HCT116 (cell line): ENCODE results near the gene SLC22A5. TPM values are rescaled to one million over a fixed set of nuclear protein-coding genes. Genes with fewer than 3 reads are reported as not detected.
A peak's percentile ranks its signal among the peaks of the same experiment; 100 is the strongest.

Source experiments
- ATAC-seq: fragments of 200-7000 bp; cut with Tn5 transposase; 2 replicates; pipeline ENCODE4 v1.9.1; 2020; ENCODE audit warnings: mild to moderate bottlenecking, moderate library complexity
- BruUV-seq: library from RNA; stranded (reverse); fragments of 400-500 nt; replicated peaks from 2 replicates; lab custom pipeline; 2021; lab: Mats Ljungman, UMichigan
- CTCF ChIA-PET: fragments of 300-600 bp; sonication (Branson Sonifier 250); formaldehyde crosslinking; loops from one replicate; lab custom pipeline; 2021; ENCODE audit warnings: antibody characterized with exemption; lab: Charles Lee
- POLR2A ChIA-PET: fragments of 300-600, 350-600 bp; sonication (Branson Sonifier 250); formaldehyde crosslinking; loops from one replicate; lab custom pipeline; 2021; ENCODE audit warnings: antibody characterized with exemption; lab: Charles Lee
- RAD21 ChIA-PET, 2 experiments: fragments of 300-600 bp; sonication (Branson Sonifier 250); formaldehyde crosslinking; loops; one replicate each; lab custom pipeline; 2023; ENCODE audit warnings: low total read pairs in 2 of 2; ENCODE audit not compliant: uncharacterized antibody in 2 of 2, unreplicated experiment in 2 of 2, low non-redundant PET in 1 of 2; lab: Charles Lee
- DNase-seq: peaks from one replicate; pipeline ENCODE4 v3.0.0-alpha.2; 2010; ENCODE audit warnings: low read depth, low spot score
- H2AFZ ChIP-seq: fragments of 200-600 bp; shearing (Covaris generic), sonication (generic); 2 replicates; pipeline ENCODE4 v1.6.1; 2017; ENCODE audit warnings: low read depth, mixed run types, mixed read lengths, antibody characterized with exemption, low read length; ENCODE audit not compliant: poor library complexity, severe bottlenecking
- H3K27ac ChIP-seq: 2 replicates; pipeline ENCODE4 v1.5.1; 2012; ENCODE audit warnings: low read depth, low read length
- H3K27me3 ChIP-seq: fragments of 200-600 bp; sonication (generic); 2 replicates; pipeline ENCODE4 v1.6.1; 2016; ENCODE audit warnings: mixed run types, low read length, mixed read lengths; ENCODE audit not compliant: insufficient read depth
- H3K36me3 ChIP-seq, 2 experiments: fragments of 200-500 bp in 1 of 2; fragments of 200-600 bp in 1 of 2; sonication (Bioruptor generic) in 1 of 2; sonication (generic) in 1 of 2; 2 replicates each; pipeline versions ENCODE4 v1.5.1 to v1.6.1; 2014 to 2016; ENCODE audit warnings: low read length in 2 of 2, inconsistent platforms in 1 of 2, mixed read lengths in 1 of 2, mixed run types in 1 of 2; ENCODE audit not compliant: insufficient read depth in 2 of 2, control insufficient read depth in 1 of 2
- H3K4me1 ChIP-seq, 2 experiments: fragments of 200-600 bp in 1 of 2; sonication (generic) in 1 of 2; 2 replicates each; pipeline versions ENCODE4 v1.5.1 to v1.6.1; 2012 to 2017; ENCODE audit warnings: low read length in 2 of 2, inconsistent platforms in 1 of 2, mild to moderate bottlenecking in 1 of 2, mixed read lengths in 1 of 2, mixed run types in 1 of 2, moderate library complexity in 1 of 2; ENCODE audit not compliant: insufficient read depth in 2 of 2, control insufficient read depth in 1 of 2
- H3K4me2 ChIP-seq: fragments of 200-600 bp; sonication (generic); 2 replicates; pipeline ENCODE4 v1.6.1; 2017; ENCODE audit warnings: mixed run types, low read length, mixed read lengths
- H3K4me3 ChIP-seq, 2 experiments: fragments of 200-600 bp in 1 of 2; sonication (generic) in 1 of 2; replicated peaks in 1 of 2; 2 replicates each; pipeline ENCODE4 v1.5.1; 2011 to 2016; ENCODE audit warnings: low read length in 2 of 2, control low read depth in 1 of 2, low read depth in 1 of 2, mild to moderate bottlenecking in 1 of 2, mixed read lengths in 1 of 2, mixed run types in 1 of 2
- H3K79me2 ChIP-seq: fragments of 200-600 bp; sonication (generic); 2 replicates; pipeline ENCODE4 v1.6.1; 2017; ENCODE audit warnings: mild to moderate bottlenecking, mixed run types, low read length, moderate library complexity, mixed read lengths; ENCODE audit not compliant: insufficient read depth
- H3K9ac ChIP-seq: fragments of 200-600 bp; sonication (generic); 2 replicates; pipeline ENCODE4 v1.6.1; 2016; ENCODE audit warnings: low read length, mixed read lengths
- H3K9me2 ChIP-seq: fragments of 200-600 bp; sonication (generic), shearing (Covaris generic); 2 replicates; pipeline ENCODE4 v1.6.1; 2017; ENCODE audit warnings: mixed run types, mild to moderate bottlenecking, moderate library complexity; ENCODE audit not compliant: insufficient read depth
- H3K9me3 ChIP-seq, 2 experiments: fragments of 200-500 bp in 1 of 2; fragments of 200-600 bp in 1 of 2; sonication (Bioruptor generic) in 1 of 2; sonication (generic) in 1 of 2; 2 replicates each; pipeline ENCODE4 v1.6.1; 2014 to 2017; ENCODE audit warnings: low read length in 2 of 2, mixed read lengths in 2 of 2, inconsistent platforms in 1 of 2, low read depth in 1 of 2, mild to moderate bottlenecking in 1 of 2, mixed run types in 1 of 2, moderate library complexity in 1 of 2; ENCODE audit not compliant: control insufficient read depth in 1 of 2, insufficient read depth in 1 of 2
- H4K20me1 ChIP-seq: fragments of 200-600 bp; sonication (generic), shearing (Covaris generic); 2 replicates; pipeline ENCODE4 v1.6.1; 2017; ENCODE audit warnings: mixed run types, mild to moderate bottlenecking, moderate library complexity; ENCODE audit not compliant: insufficient read depth
- CEBPB ChIP-seq: IDR thresholded peaks from 2 replicates; pipeline ENCODE4 v1.6.1; 2012; ENCODE audit warnings: low read depth
- EGR1 ChIP-seq: IDR thresholded peaks from 2 replicates; pipeline ENCODE4 v1.6.1; 2012; ENCODE audit warnings: low read depth
- EZH2 ChIP-seq: fragments of 200-600 bp; sonication (generic); IDR thresholded peaks from 2 replicates; pipeline ENCODE4 v1.6.1; 2017; ENCODE audit warnings: antibody characterized with exemption, mixed run types
- EZH2phosphoT487 ChIP-seq: fragments of 200-600 bp; IDR thresholded peaks from 2 replicates; pipeline ENCODE4 v1.6.1; 2018; ENCODE audit warnings: antibody characterized with exemption, borderline replicate concordance
- MAX ChIP-seq: IDR thresholded peaks from 2 replicates; pipeline ENCODE4 v1.6.1; 2012
- POLR2A ChIP-seq: IDR thresholded peaks from 2 replicates; pipeline ENCODE4 v1.7.0; 2011; ENCODE audit warnings: borderline replicate concordance; ENCODE audit not compliant: insufficient read depth, insufficient read length; ENCODE audit errors: extremely low read depth
- REST ChIP-seq: IDR thresholded peaks from 2 replicates; pipeline ENCODE4 v1.6.1; 2012; ENCODE audit warnings: low read depth
- ZFX ChIP-seq: fragments of 450-650 bp; IDR thresholded peaks from 2 replicates; pipeline ENCODE4 v1.6.1; 2017
- ZNF274 ChIP-seq: fragments of 200-500 bp; sonication (Bioruptor generic); IDR thresholded peaks from 2 replicates; pipeline ENCODE4 v1.6.1; 2014; ENCODE audit warnings: mild to moderate bottlenecking, low read depth, low read length, inconsistent platforms
- intact Hi-C: fragments of 100-400 bp; cut with micrococcal nuclease; formaldehyde crosslinking; loops from 2 replicates; pipeline ENCODE4 v1.10.0; 2022
- total RNA-seq: library from RNA; stranded (reverse); gene quantifications from one replicate; pipeline ENCODE4 v1.2.1, GENCODE V29; 2021; ENCODE audit not compliant: unreplicated experiment
- TF ChIP-seq, protein P1 (sequence below): IDR thresholded peaks from 2 replicates; pipeline ENCODE4 v1.6.1; 2011; ENCODE audit warnings: mild to moderate bottlenecking, low read length, moderate library complexity; ENCODE audit not compliant: insufficient replicate concordance; ENCODE audit errors: extremely low read depth

The SLC22A5 gene
- total RNA-seq, 1 experiment from 2014 or later = 9.9 TPM

- Histone ChIP-seq H3K27ac (no peak overlapping the region), H3K4me1 (peaks cover 50 to 55% of the 10 kb centered on the region in 2 experiments), H4K20me1 (no peaks in the 10 kb centered on the region), H3K4me3 (no peak overlapping the region), H3K36me3 (no peaks in the 10 kb centered on the region), H3K9me2 (no peaks in the 10 kb centered on the region), H3K4me2 (peak overlapping the region; percentile 46), H3K9ac (peak overlapping the region; percentile 48; the same call in 1 of the 2 replicates), H2AFZ (no peak overlapping the region), H3K79me2 (no peaks in the 10 kb centered on the region), H3K27me3 (no peaks in the 10 kb centered on the region), H3K9me3 (no peaks in the 10 kb centered on the region)
- no peak for ATAC-seq
- no TSS peak for BruUV-seq
- no peak for DNase-seq
- CTCF ChIA-PET = no interaction called here
- RAD21 ChIA-PET = no interaction called here
- POLR2A ChIA-PET = interaction anchor here (1.1 kb wide), 1 partner anchor 61 kb away, joined by 6 read pairs; the partner anchor contains the start of gene IRF1
- TF ChIP-seq EGR1 (no peak), ZNF274 (no peak), REST (no peak), ZFX (no peak), EZH2 (no peak), CEBPB (no peak), MAX (no peak), POLR2A (no peak), EZH2phosphoT487 (no peak)
- TF ChIP-seq, protein P1, sequence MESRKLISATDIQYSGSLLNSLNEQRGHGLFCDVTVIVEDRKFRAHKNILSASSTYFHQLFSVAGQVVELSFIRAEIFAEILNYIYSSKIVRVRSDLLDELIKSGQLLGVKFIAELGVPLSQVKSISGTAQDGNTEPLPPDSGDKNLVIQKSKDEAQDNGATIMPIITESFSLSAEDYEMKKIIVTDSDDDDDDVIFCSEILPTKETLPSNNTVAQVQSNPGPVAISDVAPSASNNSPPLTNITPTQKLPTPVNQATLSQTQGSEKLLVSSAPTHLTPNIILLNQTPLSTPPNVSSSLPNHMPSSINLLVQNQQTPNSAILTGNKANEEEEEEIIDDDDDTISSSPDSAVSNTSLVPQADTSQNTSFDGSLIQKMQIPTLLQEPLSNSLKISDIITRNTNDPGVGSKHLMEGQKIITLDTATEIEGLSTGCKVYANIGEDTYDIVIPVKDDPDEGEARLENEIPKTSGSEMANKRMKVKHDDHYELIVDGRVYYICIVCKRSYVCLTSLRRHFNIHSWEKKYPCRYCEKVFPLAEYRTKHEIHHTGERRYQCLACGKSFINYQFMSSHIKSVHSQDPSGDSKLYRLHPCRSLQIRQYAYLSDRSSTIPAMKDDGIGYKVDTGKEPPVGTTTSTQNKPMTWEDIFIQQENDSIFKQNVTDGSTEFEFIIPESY = no peak
- intact Hi-C loops = no loop called here
Observed at GRCh38 chr5:132429463-132430440, 60.2 kb downstream of the SLC22A5 start.
